T-cell (primary cell): ENCODE results near the gene CBLC. TPM values are rescaled to one million over a fixed set of nuclear protein-coding genes. Genes with fewer than 3 reads are reported as not detected.

ENCODE experiments used
- ATAC-seq, 4 experiments: fragments of 200-7000 bp in 3 of 4; fragments of 150-1000 bp in 1 of 4; cut with Tn5 transposase; replicated peaks in 1 of 4; 1 replicate in 3 of 4; 2 replicates in 1 of 4; pipeline ENCODE4 v1.10.0; 2021; ENCODE audit warnings: moderate library complexity in 3 of 4, mild to moderate bottlenecking in 2 of 4, moderate number of reproducible peaks in 1 of 4
- CTCF ChIA-PET, 2 donors: fragments of 300-600 bp; sonication (Branson Sonifier 250); formaldehyde crosslinking; loops; one replicate each; lab custom pipeline; 2022; ENCODE audit warnings: antibody characterized with exemption in 2 of 2; lab: Charles Lee
- POLR2A ChIA-PET, 2 donors: fragments of 300-600 bp; sonication (Branson Sonifier 250); formaldehyde crosslinking; loops; one replicate each; lab custom pipeline; 2022; ENCODE audit warnings: antibody characterized with exemption in 2 of 2; lab: Charles Lee
- DNase-seq, 35 experiments: peaks; one replicate each; pipeline versions ENCODE4 v3.0.0 to v3.0.0-alpha.2; 2013 to 2023
- H3K27ac ChIP-seq: one replicate; pipeline ENCODE4 v1.5.1; 2013; ENCODE audit warnings: low read length
- H3K27me3 ChIP-seq, 2 experiments: replicated peaks in 1 of 2; 1 replicate in 1 of 2; 2 replicates in 1 of 2; pipeline versions ENCODE4 v1.6.1 to v1.7.0; 2013; ENCODE audit warnings: low read length in 1 of 2, mixed read lengths in 1 of 2; ENCODE audit not compliant: control insufficient read depth in 2 of 2, insufficient read depth in 2 of 2; ENCODE audit errors: extremely low read depth in 1 of 2
- H3K36me3 ChIP-seq, 2 donors: 1 replicate in 1 of 2; 2 replicates in 1 of 2; pipeline versions ENCODE4 v1.6.1 to v1.7.0; 2013; ENCODE audit warnings: low read length in 1 of 2; ENCODE audit not compliant: control insufficient read depth in 2 of 2, insufficient read depth in 1 of 2; ENCODE audit errors: extremely low read depth in 1 of 2
- H3K4me1 ChIP-seq, 2 experiments: 1 replicate in 1 of 2; 2 replicates in 1 of 2; pipeline versions ENCODE4 v1.6.1 to v1.7.0; 2013; ENCODE audit warnings: low read length in 2 of 2, mixed read lengths in 1 of 2; ENCODE audit not compliant: insufficient read depth in 2 of 2, control insufficient read depth in 1 of 2; ENCODE audit errors: extremely low read depth in 1 of 2
- H3K4me3 ChIP-seq, 2 donors: 1 replicate in 1 of 2; 2 replicates in 1 of 2; pipeline versions ENCODE4 v1.5.1 to v1.7.0; 2013; ENCODE audit warnings: mild to moderate bottlenecking in 2 of 2, low read length in 1 of 2, moderate library complexity in 1 of 2; ENCODE audit not compliant: control insufficient read depth in 1 of 2; ENCODE audit errors: extremely low read depth in 1 of 2
- H3K9me3 ChIP-seq: 2 replicates; pipeline ENCODE4 v1.7.0; 2013
- H3K27ac Mint-ChIP-seq, 2 donors: one replicate each; pipeline ENCODE4 v1.8.0; 2020 to 2021; ENCODE audit warnings: mild to moderate bottlenecking in 2 of 2, mixed read lengths in 2 of 2
- H3K27me3 Mint-ChIP-seq, 2 donors: one replicate each; pipeline ENCODE4 v1.8.0; 2021 to 2022; ENCODE audit warnings: mixed read lengths in 2 of 2
- H3K36me3 Mint-ChIP-seq: one replicate; pipeline ENCODE4 v1.8.0; 2021; ENCODE audit warnings: mixed read lengths
- H3K4me1 Mint-ChIP-seq, 3 donors: one replicate each; pipeline ENCODE4 v1.8.0; 2020 to 2022; ENCODE audit warnings: mixed read lengths in 3 of 3, mild to moderate bottlenecking in 1 of 3
- H3K4me3 Mint-ChIP-seq, 3 donors: one replicate each; pipeline ENCODE4 v1.8.0; 2020 to 2022; ENCODE audit warnings: mild to moderate bottlenecking in 3 of 3, mixed read lengths in 3 of 3, moderate library complexity in 3 of 3
- H3K9me3 Mint-ChIP-seq, 3 donors: one replicate each; pipeline ENCODE4 v1.8.0; 2020 to 2022; ENCODE audit warnings: mixed read lengths in 3 of 3
- WGBS: methylation state at CpG from one replicate; pipeline ENCODE4 v1.1.5; 2013; ENCODE audit warnings: missing lambda C conversion rate; ENCODE audit not compliant: insufficient coverage; 5-methylcytosine and 5-hydroxymethylcytosine counted together
- total RNA-seq, 35 experiments: library from RNA in 6 of 35; stranded (reverse) in 6 of 35; fragments of 120-200 nt in 1 of 35; gene quantifications; one replicate each; pipeline versions ENCODE4 v1.2.1 to v1.2.4 and lab custom pipeline; 2013 to 2026

Gene CBLC
- total RNA-seq, 5 donors from 2014 or later (not counting 1 experiment from before 2014, with no cell fraction given), result 0.25 to 0.30 TPM; not detected in 3

- H3K27ac Mint-ChIP-seq, result no peak overlapping the region
- WGBS, result 52% methylated on average over 2 of the region's 3 CpGs
- Histone ChIP-seq H3K4me1 (peaks cover 0 to 15% of the 10 kb centered on the region in 2 experiments), H3K27me3 (no peaks in the 10 kb centered on the region), H3K36me3 (no peaks in the 10 kb centered on the region), H3K4me3 (no peak overlapping the region), H3K9me3 (no peaks in the 10 kb centered on the region), H3K27ac (no peak overlapping the region)
- no peak for ATAC-seq
- H3K27me3 Mint-ChIP-seq, result no peaks in the 10 kb centered on the region
- ChIA-PET CTCF (no interaction called here), POLR2A (no interaction called here)
- no peak for DNase-seq
- no peaks in the 10 kb centered on the region for H3K36me3 Mint-ChIP-seq
- no peaks in the 10 kb centered on the region for H3K9me3 Mint-ChIP-seq
- peaks cover 4 to 17% (median 9%) of the 10 kb centered on the region in 3 donors for H3K4me1 Mint-ChIP-seq
- H3K4me3 Mint-ChIP-seq, result no peak overlapping the region
These were observed 37.3 kb upstream of the CBLC start for GRCh38 chr19:44740351-44740824.

- Mint-ChIP-seq H3K36me3 (no peaks in the 10 kb centered on the region), H3K4me1 (peaks cover 9 to 20% (median 12%) of the 10 kb centered on the region in 3 donors), H3K27me3 (no peaks in the 10 kb centered on the region), H3K9me3 (no peaks in the 10 kb centered on the region), H3K4me3 (no peak overlapping the region), H3K27ac (peak overlapping the region in 1 of 2 donors; percentile 52)
- Histone ChIP-seq H3K4me1 (peaks cover 0 to 15% of the 10 kb centered on the region in 2 experiments), H3K27me3 (no peaks in the 10 kb centered on the region), H3K36me3 (no peaks in the 10 kb centered on the region), H3K9me3 (no peaks in the 10 kb centered on the region), H3K4me3 (no peak overlapping the region), H3K27ac (no peak overlapping the region)
- WGBS, result 80% methylated on average over 1 of the region's 6 CpGs
- ChIA-PET CTCF (no interaction called here), POLR2A (no interaction called here)
- ATAC-seq, result peak in 1 of 4 experiments; percentile 59
- no peak for DNase-seq
These were observed 36.4 kb upstream of the CBLC start for GRCh38 chr19:44741258-44741731.

GRCh38 chr19:44741841-44742329 is 35.8 kb upstream of the CBLC start:
- no peak overlapping the region for H3K4me3 Mint-ChIP-seq
- Histone ChIP-seq H3K9me3 (no peaks in the 10 kb centered on the region), H3K4me3 (no peak overlapping the region), H3K27me3 (no peaks in the 10 kb centered on the region), H3K27ac (no peak overlapping the region), H3K36me3 (no peaks in the 10 kb centered on the region), H3K4me1 (peaks cover 0 to 20% of the 10 kb centered on the region in 2 experiments)
- no peak overlapping the region for H3K27ac Mint-ChIP-seq
- peaks cover 11 to 24% (median 18%) of the 10 kb centered on the region in 3 donors for H3K4me1 Mint-ChIP-seq
- DNase-seq (peak in 2 of 35 experiments; percentile 32 to 57), ATAC-seq (no peak)
- ChIA-PET CTCF (no interaction called here), POLR2A (no interaction called here)
- no peaks in the 10 kb centered on the region for H3K36me3 Mint-ChIP-seq
- 74% methylated on average over 9 of the region's 13 CpGs for WGBS
- no peaks in the 10 kb centered on the region for H3K9me3 Mint-ChIP-seq
- H3K27me3 Mint-ChIP-seq, result no peaks in the 10 kb centered on the region

GRCh38 chr19:44742330-44743061 is 35.2 kb upstream of the CBLC start:
- Histone ChIP-seq H3K27ac (no peak overlapping the region), H3K36me3 (no peaks in the 10 kb centered on the region), H3K4me3 (no peak overlapping the region), H3K27me3 (no peaks in the 10 kb centered on the region), H3K4me1 (peaks cover 2 to 22% of the 10 kb centered on the region in 2 experiments), H3K9me3 (no peaks in the 10 kb centered on the region)
- Mint-ChIP-seq H3K27me3 (no peaks in the 10 kb centered on the region), H3K36me3 (no peaks in the 10 kb centered on the region), H3K4me3 (no peak overlapping the region), H3K27ac (peak overlapping the region in 1 of 2 donors; percentile 52), H3K9me3 (no peaks in the 10 kb centered on the region), H3K4me1 (peaks cover 14 to 25% (median 20%) of the 10 kb centered on the region in 3 donors)
- WGBS, result 94% methylated on average over 12 of the region's 20 CpGs
- ATAC-seq, result no peak
- POLR2A ChIA-PET, result no interaction called here
- DNase-seq, result no peak
- CTCF ChIA-PET, result interaction anchor here in 1 of 2 donors (0.6 kb wide), 1 partner anchor 23 kb away, joined by 3 read pairs; no protein-coding TSS in a partner anchor

- peak overlapping the region; percentile 12 for H3K27ac ChIP-seq
These were observed 32.8 kb upstream of the CBLC start for GRCh38 chr19:44744871-44745332.

GRCh38 chr19:44745341-44745831 is 32.3 kb upstream of the CBLC start:
- Histone ChIP-seq H3K36me3 (no peaks in the 10 kb centered on the region), H3K4me1 (peaks cover 4 to 42% of the 10 kb centered on the region in 2 experiments), H3K4me3 (no peak overlapping the region), H3K27ac (no peak overlapping the region), H3K27me3 (no peaks in the 10 kb centered on the region), H3K9me3 (no peaks in the 10 kb centered on the region)
- Mint-ChIP-seq H3K4me1 (peaks cover 33 to 43% (median 41%) of the 10 kb centered on the region in 3 donors), H3K4me3 (peak overlapping the region in 2 of 3 donors; percentile 39 to 92), H3K36me3 (no peaks in the 10 kb centered on the region), H3K27me3 (no peaks in the 10 kb centered on the region), H3K27ac (peak overlapping the region; percentile 52 to 87), H3K9me3 (no peaks in the 10 kb centered on the region)
- ATAC-seq, result no peak
- DNase-seq, result no peak
- POLR2A ChIA-PET, result no interaction called here
- 86% methylated on average over 6 of the region's 10 CpGs for WGBS
- CTCF ChIA-PET, result no interaction called here

More at GRCh38 chr19:44744871-44745332, 32.8 kb upstream of the CBLC start:
- Mint-ChIP-seq H3K4me3 (no peak overlapping the region), H3K27me3 (no peaks in the 10 kb centered on the region), H3K27ac (peak overlapping the region; percentile 46 to 71), H3K4me1 (peaks cover 30 to 39% (median 38%) of the 10 kb centered on the region in 3 donors), H3K36me3 (no peaks in the 10 kb centered on the region), H3K9me3 (no peaks in the 10 kb centered on the region)
- ChIA-PET POLR2A (no interaction called here), CTCF (no interaction called here)
- no peaks in the 10 kb centered on the region for H3K9me3 ChIP-seq
- H3K4me1 ChIP-seq, result peaks cover 4 to 37% of the 10 kb centered on the region in 2 experiments
- H3K4me3 ChIP-seq, result no peak overlapping the region
- ATAC-seq (no peak), DNase-seq (no peak)
- H3K36me3 ChIP-seq, result no peaks in the 10 kb centered on the region
- H3K27me3 ChIP-seq, result no peaks in the 10 kb centered on the region
- WGBS, result 93% methylated on average over 2 of the region's 3 CpGs
